NOMO-1 (cell line): ENCODE measurements around the gene CASP6.
"Not testable (repeated sequence)": the region's sequence is repeated elsewhere in the genome, so short reads cannot be mapped to it uniquely, and the experiment has no call there.

Experiments
- DNase-seq, 2 experiments: peaks; one replicate each; lab custom pipeline; 2025; ENCODE audit not compliant: unreplicated experiment in 2 of 2; lab: John Stamatoyannopoulos, UW

Gene CASP6

GRCh38 chr4:109721033-109721432, 17.8 kb upstream of the CASP6 start:
- no peak for DNase-seq

- no peak for DNase-seq
These were observed 16.4 kb upstream of the CASP6 start for GRCh38 chr4:109719604-109720003.

- no peak for DNase-seq
These were observed 15.5 kb upstream of the CASP6 start for GRCh38 chr4:109718759-109719158.

- DNase-seq: no peak
These were observed 10.3 kb upstream of the CASP6 start for GRCh38 chr4:109713500-109713899.

GRCh38 chr4:109708990-109709389, 5.7 kb upstream of the CASP6 start:
- DNase-seq: no peak

- no peak for DNase-seq
These were observed 5.2 kb upstream of the CASP6 start for GRCh38 chr4:109708435-109708834.

- DNase-seq: peak in 1 of 2 experiments; percentile 51
These were observed 568 bp upstream of the CASP6 start for GRCh38 chr4:109703664-109704361.

GRCh38 chr4:109701566-109702410, 1.5 kb downstream of the CASP6 start:
- DNase-seq: no peak

GRCh38 chr4:109699553-109700225, 3.6 kb downstream of the CASP6 start:
- no peak for DNase-seq

GRCh38 chr4:109698656-109699055, 4.6 kb downstream of the CASP6 start:
- DNase-seq: no peak

GRCh38 chr4:109691411-109691920, 11.8 kb downstream of the CASP6 start:
- DNase-seq: no peak

- DNase-seq: no peak
These were observed 12.4 kb downstream of the CASP6 start for GRCh38 chr4:109690690-109691410.

GRCh38 chr4:109684727-109685126, 18.5 kb downstream of the CASP6 start:
- DNase-seq: no peak

GRCh38 chr4:109683621-109684253, 19.5 kb downstream of the CASP6 start:
- no peak for DNase-seq

GRCh38 chr4:109682875-109683274, 20.4 kb downstream of the CASP6 start:
- no peak for DNase-seq

GRCh38 chr4:109678925-109679324, 24.3 kb downstream of the CASP6 start:
- DNase-seq: not testable (repeated sequence)

GRCh38 chr4:109678472-109678871, 24.8 kb downstream of the CASP6 start:
- DNase-seq: not testable (repeated sequence)

- no peak for DNase-seq
These were observed 26.4 kb downstream of the CASP6 start for GRCh38 chr4:109676886-109677285.

- no peak for DNase-seq
These were observed 27.4 kb downstream of the CASP6 start for GRCh38 chr4:109675843-109676242.

- DNase-seq: no peak
These were observed 28.1 kb downstream of the CASP6 start for GRCh38 chr4:109675181-109675580.
